GM19463 (cell line): ENCODE measurements around the gene ESAM.
"Not testable (repeated sequence)": the region's sequence is repeated elsewhere in the genome, so short reads cannot be mapped to it uniquely, and the experiment has no call there.

Experiments used
- ATAC-seq: cut with Tn5 transposase; IDR thresholded peaks from one replicate; pipeline ENCODE4 v1.9.1; 2021; ENCODE audit warnings: mild to moderate bottlenecking, moderate library complexity; ENCODE audit not compliant: unreplicated experiment

ESAM gene

DNA sequence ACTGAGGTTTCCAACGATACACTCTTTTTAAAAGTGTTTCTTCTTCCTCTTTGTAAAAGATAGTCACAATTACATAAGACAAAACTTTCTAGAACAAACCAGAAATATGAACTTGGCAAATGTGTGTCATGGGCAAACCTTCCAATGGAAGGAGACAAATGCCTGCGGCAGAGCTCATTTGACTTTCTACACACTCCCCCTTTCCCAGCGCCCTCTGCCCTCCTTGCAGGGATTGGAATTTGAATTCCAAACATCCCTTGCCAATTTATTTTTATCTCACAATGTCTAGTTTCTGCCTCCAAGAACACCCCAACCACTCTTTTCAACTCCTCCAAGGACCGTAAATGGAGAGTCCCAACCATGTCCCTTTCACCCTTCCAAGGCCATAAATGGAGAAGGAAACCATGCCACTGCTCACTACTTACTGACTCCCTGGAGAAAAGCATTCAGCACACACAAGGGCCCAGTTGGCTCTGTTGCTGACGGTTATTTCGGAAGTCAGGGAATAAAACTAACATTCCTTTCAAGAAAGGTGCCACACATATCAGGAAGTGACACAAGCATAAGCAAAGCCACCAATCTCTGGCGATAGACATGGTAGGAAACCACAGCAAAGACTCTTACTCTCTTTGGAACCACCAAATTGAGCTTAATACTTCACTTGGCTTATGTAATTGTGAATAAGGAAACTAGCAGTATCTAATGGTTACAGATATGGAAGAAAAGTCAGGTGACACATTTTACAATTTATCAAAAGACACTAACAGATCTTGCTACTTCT, 15.0 kb upstream of the ESAM start:
- no peak for ATAC-seq

DNA sequence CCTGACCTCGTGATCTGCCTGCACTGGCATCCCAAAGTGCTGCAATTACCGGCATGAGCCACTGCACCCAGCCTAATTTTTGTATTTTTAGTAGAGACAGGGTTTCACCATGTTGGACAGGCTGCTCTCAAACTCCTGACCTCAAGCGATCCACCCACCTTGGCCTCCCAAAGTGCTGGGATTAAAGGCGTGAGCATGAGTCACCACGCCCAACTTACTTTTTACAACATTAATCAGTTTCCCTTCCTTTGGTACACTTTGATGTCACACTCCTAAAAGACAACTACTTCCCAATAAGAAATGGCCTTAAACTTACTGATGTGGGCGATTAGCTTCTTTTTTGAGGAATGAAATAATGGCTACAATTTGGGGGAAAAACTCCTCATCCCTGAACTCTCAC, 8.9 kb upstream of the ESAM start:
- ATAC-seq: not testable (repeated sequence)

DNA sequence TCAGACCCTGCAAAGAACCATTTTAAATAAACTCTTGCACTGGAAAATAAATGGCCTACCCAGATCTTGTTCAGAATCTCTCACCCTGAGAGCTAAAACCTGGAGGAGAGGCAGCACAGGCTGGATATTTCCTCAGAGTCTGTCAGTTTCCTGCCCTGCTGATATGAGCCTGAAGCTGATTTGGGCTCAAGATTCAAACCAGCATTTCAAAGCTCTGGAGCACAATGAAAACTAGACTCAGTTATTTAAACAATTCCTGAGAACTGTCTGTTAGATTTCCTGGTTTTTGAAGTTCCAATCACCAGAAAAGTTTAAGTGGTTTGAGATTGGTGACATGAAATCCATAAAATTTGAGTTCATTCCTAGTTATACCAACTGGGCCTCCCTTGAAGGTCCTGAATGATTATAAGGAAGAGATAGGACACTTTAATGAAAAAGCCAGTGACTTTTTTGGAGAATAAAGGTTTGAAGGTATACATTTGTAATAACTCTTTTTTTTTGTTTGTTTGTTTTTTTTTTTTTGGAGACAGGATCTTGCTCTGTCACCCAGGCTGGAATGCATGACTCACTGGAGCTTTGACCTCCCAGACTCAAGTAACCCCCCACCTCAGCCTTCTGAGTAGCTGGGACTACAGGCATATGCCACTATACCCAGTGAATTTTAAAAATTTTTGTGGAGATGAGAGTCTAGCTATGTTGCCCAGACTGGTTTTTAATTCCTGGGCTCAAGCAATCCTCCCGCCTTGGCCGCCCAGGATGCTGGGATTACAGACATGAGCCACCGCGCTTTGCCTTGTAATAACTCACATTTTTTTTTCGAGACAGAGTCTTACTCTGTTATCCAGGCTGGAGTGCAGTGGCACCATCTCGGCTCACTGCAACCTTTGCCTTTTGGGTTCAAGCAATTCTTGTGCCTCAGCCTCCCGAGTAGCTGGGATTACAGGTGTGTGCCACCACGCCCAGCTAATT, 8.0 kb upstream of the ESAM start:
- ATAC-seq: no peak

DNA sequence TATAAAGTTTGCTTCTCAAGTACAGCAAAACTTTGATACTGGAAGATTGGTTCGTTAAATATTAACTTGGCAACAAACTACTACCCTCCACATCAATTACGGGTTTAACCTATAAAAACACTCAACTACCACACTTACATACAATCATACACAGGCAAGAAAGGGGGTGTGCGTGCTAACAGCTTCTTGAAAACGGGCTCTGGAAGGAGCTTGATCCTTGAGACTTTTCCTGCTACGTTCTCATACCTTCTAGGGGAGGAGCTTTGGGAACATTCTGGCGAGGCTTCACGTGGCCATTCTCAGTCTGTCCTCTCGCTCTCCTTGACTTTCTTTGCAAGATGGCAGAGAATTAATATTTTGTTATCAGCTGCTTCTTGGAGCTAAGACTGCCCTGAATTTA, 6.8 kb upstream of the ESAM start:
- no peak for ATAC-seq

DNA sequence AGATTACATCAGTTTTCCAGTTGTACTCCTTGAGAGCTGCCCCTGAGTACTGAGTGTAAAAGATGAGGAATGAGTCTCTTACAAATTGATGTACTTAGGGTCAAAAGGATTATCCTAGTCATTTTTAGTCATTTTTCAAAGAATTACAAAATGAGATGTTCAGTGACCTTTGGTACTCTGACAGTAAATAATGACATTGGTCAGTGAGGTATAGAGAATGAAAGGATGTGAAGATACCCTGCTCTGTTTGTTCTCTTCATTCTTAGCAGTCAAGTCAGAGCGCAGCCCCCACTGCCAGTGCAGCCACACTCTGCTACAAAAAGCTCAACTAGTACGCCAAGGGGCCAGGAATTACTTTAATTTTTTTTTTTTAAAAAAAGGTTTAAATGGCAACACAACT, 4.1 kb upstream of the ESAM start:
- ATAC-seq: no peak

DNA sequence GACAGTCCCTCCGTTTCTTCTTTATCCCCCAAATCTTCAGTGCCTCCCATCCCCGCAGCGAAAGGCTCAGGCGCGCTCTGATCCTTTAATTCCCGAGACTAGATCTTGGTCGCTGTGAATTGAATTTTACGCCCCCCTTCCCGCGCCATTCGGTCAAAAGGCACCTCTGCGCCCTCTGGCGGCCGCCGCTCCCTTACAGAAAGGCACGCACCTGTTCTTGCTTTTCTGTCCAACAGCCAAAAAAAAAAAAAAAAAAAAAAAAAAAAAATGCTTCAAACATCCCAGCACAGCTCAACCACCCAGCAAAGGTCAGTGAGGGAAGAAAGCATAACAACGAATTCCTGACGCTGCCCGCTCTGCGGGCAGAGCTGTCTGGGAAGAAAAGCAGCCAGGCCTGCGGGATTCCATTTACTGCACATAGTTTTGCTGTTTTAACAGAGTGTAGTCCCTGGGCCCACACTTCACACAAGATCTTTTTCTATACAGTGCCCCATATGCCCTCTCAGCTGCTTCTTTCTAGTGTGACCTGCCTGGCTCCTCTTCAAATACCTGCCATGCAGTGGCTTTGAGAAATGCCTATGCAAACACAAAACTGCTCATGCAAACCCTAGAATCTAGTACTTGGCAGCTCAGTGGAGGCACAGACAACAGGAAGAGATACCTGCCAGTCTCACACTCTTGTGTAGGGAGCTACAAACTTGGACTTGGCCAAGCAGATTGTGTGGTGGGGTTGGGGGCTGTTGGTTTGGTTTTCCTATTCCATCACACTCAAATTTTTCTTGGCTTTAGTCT, 1.3 kb upstream of the ESAM start:
- ATAC-seq: peak; percentile 23

DNA sequence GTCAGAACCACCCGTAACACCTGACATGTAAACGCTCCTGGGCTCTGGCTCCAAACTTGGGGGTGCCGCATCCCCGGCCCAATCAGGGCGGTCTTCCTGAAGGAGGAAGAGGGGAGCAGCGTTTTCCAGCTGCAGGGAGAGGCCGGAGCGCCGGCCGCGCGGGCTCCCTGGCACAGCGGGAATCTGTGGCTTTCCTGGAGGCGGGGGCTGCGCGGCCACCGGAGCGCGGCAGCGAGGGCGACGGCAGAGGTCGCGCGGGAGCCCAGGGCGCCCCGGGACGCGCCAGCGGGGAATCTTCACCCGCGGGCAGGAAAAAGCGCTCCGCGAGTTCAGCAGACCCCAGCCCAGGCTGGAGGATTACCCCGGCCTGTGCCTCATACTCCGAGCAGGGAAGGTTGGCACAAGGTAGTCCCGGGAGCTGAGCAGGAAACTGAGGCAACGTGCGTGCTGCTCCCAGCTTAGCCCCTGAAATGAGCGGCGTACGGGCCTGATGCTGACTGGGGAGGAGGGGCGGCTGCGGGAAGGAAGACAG, 600 bp upstream of the ESAM start:
- peak; percentile 7 for ATAC-seq

DNA sequence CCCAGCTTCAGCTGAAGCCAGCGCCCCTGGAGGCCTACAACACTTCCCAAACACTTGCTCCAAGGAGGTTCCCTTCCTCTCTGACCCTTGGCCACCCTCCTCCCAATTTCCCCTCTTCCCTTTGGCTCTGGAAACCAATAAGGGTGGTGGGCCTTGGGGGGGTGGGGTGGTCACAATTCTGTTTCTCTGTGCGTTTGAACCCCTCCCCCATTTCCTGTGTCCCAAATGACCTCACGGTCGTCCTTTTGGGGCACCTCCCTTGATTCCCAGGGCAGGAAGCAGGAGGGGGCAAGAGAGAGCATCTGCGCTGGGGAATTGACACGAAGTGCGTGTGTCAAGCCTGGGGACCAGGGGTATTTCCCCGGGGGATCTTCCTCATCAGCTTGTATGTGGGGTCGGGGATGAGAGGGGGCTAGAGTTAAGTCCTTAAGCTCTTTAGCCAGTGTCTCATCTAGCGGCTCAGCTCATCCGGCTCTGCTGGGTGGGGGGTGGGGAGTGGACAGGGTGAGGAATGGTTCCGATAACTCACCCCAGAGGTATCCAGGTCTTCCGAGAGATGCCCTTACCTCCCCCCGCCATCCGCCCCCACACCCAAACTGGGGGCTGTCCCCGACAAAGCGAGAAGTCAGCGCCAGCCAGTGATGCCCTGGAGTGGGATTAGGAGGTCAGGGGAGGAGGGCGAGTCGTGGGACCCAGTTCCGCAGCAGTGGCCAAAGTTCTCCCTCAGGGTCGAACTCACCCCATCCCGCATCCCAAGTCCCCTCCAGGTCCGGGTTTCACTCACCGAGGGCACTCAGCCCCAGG, 587 bp downstream of the ESAM start:
- no peak for ATAC-seq

DNA sequence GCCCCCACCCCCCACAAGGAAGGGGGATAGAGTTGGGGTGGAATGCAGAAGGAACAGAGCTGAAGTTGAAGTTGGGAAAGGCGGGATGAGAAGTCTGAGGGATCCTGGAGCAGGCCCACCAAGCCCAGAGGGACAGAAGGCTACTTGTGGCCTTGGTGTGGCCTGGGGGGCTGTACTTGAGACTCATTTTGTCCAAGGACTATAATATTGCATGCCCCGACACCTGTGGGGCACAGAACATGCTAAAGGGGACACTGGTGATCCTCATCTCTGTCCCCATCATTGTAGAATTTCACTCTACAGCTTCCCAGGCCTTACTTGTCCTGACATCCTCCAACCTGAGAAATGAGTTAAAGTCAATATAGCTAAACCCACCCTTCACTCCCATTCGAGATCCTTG, 1.3 kb downstream of the ESAM start:
- no peak for ATAC-seq

DNA sequence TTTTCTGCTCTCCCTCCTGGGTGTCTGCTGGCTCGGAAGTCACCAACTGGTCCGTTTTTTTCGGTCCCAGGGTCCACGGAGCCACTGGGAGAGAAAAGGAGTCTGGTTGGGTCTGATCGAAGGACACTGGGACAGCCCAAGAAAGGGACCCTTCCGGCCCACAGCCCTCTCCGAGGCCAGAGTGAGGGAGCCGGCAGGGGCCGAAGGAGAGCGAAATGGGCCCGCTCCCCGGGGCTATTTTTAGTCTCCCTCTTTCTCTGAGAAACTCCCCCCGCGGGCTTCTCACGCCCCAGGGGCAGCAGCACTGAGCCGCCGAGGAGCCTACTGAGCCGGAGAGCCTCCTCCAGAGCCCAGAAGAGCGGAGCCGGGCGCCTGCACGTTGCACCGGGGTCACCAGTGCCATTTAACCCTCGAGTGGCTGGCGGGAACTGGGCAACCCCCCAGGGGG, 1.9 kb downstream of the ESAM start:
- no peak for ATAC-seq

DNA sequence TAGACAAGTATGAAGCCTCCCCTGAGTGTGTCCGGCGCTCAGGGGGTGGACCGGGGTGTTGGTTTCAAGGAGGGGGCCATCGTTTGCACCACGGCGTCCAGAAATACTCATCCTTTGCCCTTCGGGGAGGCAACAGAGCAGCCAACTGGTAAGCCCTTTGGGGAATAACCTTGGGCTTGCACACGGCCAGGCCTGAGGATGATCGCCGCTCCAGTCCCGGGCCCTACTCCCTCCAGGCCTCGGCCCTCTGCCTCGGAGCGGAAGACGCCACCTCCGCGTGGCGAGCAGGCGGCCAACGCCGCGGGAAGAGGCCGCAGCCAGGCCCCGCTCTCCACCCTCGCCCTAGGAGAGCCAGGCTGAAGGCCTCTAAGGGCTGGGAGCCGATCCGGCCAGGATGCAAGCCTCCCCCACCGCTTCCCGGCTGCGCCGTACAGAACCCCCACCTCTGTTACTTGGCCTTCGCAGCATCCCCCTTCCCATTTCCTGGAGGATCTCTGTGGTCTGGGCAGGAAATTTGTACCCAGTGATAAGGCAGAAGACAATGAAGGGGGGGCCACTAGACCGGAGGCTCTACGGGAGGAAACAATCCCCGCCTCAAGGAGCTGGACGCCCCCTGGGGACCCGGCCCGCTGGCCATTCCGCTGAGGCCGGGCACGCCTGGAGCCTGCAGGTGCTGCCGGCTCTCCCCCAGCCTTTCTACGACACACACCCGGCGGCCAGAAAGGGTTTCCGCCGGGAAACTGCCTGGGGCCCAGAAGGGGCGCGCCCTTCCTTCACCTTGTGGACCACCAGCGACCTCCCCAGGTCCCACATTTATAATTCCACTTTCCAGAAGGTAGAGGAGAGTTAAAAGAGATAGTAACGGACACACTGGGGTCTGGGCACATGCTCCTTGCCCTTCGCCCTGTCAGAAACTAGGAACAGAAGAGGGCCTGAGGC, 2.6 kb downstream of the ESAM start:
- ATAC-seq: no peak

DNA sequence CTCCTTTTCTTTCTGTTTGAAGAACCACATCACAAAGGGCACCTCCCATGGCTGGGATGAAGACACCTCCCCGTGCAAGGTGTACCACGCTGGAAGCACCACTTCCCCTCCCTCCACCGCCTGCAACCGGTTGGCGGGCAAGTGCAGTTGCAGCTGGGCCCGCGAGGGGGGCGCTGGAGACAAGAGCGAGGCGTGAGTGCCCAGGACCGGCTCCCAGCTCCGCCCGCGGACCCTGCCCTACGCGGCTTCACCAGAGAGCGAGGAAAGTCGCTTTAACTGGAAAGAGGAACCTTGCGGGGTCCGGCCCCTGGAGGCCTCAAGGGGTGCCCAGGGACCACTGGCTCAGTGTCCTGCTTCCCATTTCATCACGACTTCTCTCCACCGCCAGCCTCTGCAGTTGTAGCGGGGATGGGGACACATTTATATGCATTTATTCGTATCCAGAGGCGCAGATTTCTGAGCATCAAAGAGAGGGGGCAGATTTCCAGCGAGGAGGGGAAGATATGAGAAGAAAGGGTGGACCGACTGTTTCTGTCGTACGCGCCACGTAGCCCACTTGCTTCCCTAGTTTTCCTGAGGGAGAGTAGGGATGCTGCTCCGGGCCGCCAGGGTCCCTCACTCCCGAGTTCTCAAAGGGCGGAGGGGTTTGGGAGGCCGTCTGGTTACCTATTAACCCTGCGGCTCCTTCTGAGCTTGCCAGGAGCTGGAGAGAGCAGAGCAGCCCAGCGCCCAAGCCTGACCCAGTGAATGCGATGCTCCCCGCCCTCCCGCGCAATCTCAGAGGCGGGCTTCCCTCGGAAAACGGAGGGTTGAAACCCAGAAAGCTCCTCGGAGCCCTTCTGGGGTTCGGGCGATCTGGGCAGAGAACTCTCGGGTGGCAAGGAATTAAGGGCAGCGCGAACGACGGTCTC, 3.5 kb downstream of the ESAM start:
- peak; percentile 51 for ATAC-seq

DNA sequence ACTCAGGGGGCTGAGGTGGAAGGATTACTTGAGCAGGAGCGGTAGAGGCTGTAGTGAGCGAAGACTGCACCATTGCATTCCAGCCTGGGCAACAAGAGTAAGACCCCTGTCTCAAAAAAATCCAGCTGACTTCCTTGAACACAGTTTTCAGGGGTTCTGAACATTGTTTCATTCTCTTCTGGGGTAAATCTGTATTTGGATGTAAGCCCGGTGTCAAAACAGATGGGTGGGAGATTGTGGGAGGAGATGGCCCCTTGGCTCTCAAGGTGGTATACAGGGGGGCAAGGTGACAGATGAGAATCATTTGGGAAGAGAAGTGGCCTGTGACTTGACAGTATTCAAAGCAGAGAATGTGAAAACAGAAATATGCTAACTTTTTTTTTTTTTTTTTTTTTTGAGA, 4.8 kb downstream of the ESAM start:
- ATAC-seq: no peak

DNA sequence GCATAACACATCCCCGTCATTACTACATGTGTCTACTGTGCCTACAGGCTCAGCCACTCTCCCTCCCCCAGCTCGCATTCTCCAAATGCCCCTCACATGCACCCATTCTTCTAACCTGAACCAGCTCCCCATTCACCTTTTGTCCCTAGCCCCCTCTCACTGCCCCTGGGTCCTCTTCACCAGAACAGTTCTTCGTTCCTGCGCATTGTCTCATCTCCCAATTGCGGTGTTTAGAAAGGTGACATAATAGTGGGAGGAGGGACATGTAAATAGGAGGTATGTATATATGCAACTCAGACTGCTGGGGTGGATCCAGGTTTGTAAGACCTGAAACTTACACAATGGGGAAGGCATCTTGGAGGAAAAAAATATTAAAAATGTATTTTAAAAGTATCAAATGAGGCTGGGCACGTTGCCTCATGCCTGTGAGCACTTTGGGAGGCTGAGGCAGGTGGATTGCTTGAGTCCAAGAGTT, 5.3 kb downstream of the ESAM start:
- ATAC-seq: no peak

DNA sequence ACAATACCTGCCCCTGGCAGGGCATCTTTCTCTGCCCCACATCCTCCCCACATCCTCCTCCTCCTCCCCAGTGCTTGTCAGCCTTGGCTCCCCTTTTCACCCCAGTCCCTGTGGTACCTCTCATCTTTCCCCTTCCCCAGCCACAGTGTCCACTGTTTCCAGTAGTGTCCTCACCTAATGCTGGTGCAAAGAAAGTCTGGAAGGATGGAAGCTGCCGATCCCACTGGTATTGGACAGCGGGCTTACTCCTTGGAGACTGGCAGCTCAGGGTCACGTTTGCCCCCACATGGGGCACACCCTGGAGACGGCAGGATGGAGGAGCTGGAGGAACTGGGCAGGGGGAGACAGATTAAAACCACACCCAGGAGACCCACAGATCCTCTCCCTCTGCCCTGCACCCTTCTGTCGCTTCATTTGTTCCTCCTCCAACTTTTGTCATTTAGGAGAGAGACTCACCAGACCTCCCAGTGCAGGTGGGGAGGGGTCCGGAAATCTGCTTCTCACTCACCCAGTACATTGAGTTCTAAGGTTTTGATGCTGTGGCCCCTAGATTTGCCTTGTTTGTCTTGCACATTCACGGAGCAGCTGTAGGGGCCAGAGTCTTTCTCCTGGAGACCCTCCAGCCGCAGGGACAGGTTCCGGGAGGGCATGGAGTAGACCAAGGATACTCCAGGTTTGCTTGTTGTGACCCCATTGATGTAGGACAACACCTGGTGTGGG, 5.9 kb downstream of the ESAM start:
- no peak for ATAC-seq

DNA sequence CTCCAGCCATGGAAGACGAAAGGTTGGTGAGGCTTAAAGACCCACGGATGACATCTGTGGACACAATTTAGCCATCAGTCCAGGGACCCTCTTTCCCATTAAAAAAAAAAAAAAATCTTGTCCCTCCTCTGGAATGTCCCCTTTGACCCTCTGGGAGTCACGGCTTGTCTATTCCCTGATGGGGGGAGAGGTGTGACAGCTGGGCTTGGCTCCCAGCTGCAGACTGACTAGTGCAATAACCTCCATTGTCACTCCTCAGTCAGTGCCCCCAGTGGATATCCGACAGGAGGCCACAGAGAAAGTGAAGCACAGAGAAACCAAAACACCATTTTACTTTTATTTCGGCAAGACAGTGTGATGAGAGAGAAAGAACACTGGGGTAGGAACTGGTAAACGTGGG, 7.4 kb downstream of the ESAM start:
- ATAC-seq: no peak

DNA sequence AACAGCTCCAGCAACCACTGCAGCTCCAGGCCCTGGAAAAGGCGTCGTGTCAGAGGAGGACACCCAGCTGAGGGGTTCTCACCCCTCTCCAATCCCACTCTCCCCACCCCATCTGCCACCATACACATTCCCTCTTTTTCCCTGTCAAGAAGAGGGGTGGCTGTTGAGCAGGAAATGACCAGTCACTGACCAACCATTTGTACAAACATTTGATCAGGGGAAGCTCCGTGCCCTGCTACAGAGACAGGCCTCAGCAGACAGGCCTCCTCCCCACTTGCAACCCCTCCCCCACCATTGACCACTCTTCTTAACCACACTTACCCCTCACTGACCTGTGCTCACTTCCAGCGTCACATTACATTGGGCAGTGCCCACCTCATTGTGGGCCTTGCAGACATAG, 7.8 kb downstream of the ESAM start:
- ATAC-seq: no peak
